NCI-H2196 treated with DMSO at 0.1 percent for 48 hours (cell line): ENCODE measurements around the gene CALML3.

ENCODE experiments used
- DNase-seq: peaks from one replicate; lab custom pipeline; 2025; ENCODE audit not compliant: unreplicated experiment; lab: John Stamatoyannopoulos, UW

Gene CALML3

DNA sequence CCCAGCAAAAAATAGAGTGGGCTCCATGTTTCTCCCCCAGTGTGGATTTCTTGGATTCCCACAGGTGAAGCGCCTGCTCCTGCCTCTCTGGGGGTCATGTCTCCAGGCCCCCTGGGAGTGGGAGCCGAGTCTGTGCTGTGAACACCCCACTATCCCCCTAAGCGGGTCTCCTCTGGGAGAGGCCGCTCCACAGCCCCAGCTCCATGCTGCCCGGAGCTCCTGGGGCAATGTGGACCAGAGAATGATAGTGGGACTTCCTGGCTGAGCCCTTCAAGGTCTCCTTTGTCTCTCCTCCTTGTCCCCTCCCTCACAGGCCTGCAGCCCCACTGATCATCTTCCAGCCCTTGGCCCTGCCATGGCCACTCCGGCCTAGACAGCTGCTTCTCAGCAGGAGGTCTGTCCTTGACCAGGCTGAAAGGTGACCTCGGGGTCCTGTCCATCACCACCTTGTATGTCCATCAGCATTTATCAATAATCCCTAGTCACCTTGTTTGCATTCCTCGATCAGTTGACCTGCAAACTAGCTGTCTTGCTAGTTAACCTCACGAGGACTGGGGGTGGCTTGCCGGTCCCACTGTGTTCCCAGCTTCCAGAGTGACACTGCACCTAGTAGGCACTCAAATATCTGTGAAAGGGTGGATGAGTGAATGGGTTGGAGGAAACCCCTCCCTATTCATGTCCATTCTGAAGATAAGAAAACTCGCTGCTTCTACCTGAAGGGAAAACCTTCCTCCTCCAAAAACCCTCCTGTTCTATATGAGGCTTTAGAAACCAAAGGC lies 776 bp upstream of the CALML3 start:
- DNase-seq: no peak

- DNase-seq: no peak
Measured at GRCh38 chr10:5525561-5526341, 990 bp downstream of the CALML3 start.

- DNase-seq: no peak
Measured at GRCh38 chr10:5526691-5527331, 2.0 kb downstream of the CALML3 start.

- no peak for DNase-seq
Measured at GRCh38 chr10:5527332-5528200, 2.8 kb downstream of the CALML3 start.

DNA sequence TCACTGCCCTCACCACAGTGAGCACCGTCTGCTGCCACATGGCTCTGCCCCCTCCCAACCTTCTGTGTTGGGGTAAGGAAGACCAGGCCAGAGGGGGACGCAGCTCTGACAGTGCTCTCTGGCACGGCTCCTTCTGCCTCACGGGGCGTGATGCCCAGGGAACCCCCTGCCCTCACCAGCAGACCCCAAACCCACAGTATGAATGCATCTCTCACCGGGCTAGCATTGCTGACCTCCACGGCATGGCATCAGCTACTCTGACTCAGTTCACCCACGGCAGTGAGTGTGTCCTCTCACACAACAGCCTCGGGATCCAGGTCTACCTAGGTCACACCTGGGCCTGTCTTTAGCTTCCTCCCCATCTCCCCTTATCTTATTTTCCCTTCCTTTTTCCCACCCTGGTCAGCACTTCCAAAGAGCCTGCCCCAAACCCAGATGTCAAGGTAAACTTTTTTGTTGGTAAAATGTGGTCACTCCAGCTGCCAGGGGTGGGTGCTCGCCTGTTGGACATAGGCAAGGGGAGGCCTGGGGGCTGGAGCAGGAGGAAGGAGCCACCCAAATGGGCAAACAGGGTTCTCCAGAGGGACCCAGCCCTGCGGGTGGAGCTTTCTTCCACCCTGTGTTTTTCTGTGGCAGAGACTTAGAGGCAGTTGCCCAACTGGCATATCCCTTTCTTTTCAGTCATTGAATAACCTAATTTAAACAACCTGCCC lies 4.4 kb downstream of the CALML3 start:
- no peak for DNase-seq

DNA sequence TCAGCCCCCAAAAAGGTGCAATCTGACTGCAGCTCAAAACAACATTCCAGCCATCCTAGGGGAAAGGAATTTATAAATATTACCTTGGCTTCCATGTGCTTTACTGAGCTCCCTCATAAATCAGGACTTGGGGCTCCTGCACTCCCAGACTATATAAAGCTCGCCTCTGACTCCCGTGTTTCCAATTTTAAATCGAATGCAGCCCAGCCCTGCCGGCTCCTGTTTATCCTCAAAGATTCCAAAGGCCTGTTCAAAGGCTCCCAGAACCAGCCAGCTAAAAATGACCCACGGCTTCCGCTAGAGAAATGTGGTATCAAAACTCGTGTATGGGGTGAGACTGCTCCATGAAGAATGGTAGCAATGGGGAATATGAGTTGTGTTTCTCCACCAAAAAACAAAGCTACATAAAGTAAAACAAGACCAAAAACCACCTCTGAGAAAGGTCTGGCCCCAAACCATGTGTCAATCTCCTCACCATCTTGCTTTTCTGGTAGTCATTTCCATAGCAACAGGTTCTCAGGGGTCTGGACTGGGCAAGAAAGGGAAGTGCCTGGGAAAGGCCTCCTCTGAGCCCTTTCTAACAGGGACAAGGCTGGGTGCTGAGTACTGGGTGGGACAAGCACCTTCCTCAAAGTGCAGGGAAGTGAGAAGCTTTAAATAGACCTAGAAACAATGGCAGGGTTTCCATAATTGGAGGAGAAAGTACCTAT lies 5.1 kb downstream of the CALML3 start:
- no peak for DNase-seq

DNA sequence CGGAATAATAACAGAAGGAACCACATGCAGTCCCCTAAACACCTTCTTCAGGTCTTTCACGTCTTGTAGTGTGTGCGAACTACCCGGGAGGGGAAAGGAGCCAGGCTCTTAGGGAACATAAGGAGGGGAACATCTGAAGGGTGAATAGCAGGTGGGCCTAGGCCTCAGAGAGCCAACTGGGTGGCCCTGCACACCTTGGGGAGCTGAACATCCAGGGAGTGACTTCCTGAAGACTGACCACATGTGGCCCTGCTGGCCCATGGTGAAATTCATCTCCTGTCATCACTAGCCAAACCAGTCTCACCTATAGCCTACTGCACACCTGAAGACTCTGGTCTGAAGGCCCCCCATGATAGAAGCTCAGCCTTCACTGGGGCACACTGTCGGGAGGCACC lies 5.6 kb downstream of the CALML3 start:
- DNase-seq: no peak

DNA sequence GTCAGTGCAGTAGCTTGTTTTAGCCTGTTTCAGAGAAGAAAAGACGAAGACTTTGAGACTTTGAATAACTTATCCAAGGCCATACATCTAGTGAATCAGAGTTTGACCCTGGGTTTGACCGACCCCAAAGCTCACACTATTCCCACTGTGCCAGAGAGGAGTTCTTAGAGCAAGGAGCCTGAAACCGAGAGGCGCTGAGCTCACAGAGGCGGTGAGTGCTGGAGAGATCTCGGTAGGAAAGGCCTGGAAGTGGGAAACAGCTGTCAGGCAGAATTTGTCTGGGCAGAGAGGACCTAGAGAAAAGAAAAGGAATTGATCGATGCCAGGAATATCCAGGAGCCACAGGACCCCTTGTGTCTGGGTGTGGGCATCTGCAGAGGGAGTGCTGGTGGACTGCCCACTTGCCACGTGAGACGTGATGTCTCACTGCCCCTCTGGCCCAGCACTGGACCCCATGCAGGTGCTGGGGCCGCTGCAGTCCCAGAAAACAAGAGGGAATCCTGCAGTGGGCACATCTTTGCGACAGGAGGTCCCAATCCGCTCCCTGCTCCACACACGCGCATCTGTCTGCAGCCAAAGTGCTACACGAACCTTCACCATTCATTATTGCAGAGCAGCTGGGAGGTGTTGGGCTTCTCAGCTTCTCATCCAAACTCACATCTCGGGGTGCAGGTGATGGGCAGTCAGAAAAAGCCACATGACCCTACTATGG lies 6.2 kb downstream of the CALML3 start:
- no peak for DNase-seq

GRCh38 chr10:5531558-5532306 lies 7.0 kb downstream of the CALML3 start:
- DNase-seq: no peak

GRCh38 chr10:5532307-5532605 lies 7.5 kb downstream of the CALML3 start:
- no peak for DNase-seq

DNA sequence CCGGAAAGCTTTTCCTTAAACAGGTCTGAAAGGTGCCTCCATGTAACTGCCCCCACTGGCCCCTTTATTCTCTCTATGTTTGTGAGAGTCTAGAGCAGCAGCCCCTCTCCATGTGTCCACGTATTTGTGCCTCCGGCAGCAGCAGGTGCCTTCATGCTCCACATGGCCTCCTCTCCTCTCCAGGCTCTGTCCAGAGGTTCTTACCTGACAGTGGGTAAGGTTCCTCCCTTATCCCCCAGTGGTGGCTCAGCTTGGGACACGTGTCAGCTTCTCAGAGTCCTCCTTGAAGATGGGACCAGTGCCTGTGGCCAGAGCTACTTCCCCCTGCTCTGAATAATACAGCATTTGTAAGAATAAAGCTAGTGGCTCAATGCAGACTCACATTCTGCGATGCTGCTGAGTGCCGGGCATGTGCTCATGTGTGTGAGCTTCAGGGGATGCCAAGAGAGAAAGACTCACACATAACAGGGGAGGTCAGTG lies 7.9 kb downstream of the CALML3 start:
- DNase-seq: no peak

DNA sequence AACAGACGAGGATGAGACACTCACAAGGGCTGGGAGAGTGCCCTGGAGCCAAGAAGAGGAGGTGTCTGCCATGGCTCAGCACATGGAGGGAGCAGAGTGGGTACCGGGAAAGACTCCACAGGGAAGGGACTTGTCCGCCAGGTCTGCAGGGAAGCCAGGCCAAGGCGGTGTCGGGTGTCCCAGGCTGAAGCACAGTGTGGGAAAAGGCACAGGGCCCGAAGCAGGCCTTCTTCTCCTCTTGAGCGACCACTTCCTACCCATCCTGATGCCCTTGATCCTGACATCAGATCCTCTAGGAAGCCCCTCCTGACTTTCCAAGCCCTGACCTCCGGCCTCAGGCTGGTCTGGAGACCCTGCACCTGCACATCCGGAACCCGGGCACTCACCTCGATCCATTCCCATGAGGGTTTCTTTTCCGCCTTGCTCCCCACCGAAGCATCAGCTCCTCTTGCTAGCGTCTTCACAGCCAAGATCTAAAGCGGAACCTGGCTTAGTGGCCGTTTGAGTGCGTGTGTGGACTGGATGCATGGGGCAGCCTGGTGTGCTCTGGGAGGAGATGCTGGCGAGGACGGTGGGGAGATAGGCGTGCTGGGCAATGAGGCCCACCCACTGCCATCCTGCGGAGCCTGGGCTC lies 8.5 kb downstream of the CALML3 start:
- DNase-seq: no peak

- DNase-seq: no peak
Measured at GRCh38 chr10:5534051-5534821, 9.5 kb downstream of the CALML3 start.

GRCh38 chr10:5534880-5535856 lies 10.4 kb downstream of the CALML3 start:
- no peak for DNase-seq

DNA sequence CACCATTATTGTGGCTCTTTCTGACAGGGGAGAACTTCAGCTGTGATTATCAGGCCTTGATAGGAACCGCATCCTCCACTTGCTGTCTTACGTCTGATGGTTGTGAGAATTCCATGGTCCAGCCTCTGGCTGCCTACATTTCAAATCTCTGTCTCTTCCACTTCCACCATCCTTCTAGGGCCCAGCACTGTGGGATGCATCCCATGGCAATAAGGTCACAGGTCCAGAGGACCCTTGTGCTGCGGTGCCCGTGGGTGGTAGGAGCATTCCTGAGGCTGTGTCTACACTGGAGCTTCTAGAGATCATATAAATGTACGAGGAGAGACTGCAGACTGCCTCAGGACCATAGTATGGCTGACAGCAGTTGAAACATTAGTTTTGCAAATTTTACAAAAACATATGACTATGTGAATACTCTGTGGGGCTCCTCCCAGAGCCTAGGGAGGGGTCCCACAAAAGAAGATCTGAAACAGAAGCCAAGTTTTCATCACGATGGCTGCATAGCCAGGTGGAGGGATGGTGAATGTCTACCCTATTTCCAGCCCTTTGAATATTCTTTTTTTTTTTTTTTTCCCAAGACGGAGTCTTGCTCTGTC lies 11.8 kb downstream of the CALML3 start:
- DNase-seq: no peak

GRCh38 chr10:5537684-5538083 lies 12.9 kb downstream of the CALML3 start:
- no peak for DNase-seq
